K562 (cell line): Measurements from ENCODE around the gene FLAD1. TPM values are rescaled to one million over a fixed set of nuclear protein-coding genes. Genes with fewer than 3 reads are reported as not detected.

Experiments used
- CBFA2T2 ChIP-seq: fragments of 450-650 bp; conservative IDR thresholded peaks from 2 replicates; pipeline ENCODE4 v1.6.1; 2017; ENCODE audit warnings: mild to moderate bottlenecking
- CBX8 ChIP-seq: fragments of 200-600 bp; sonication (generic); IDR thresholded peaks from 2 replicates; pipeline ENCODE4 v1.6.1; 2012; ENCODE audit warnings: borderline replicate concordance, mixed run types, low read depth, mild to moderate bottlenecking, moderate library complexity, mixed read lengths, low read length, control low read depth, inconsistent platforms; ENCODE audit not compliant: poor library complexity, severe bottlenecking; ENCODE audit errors: extremely low read depth
- CC2D1A ChIP-seq: fragments of 450-650 bp; IDR thresholded peaks from 2 replicates; pipeline ENCODE4 v1.6.1; 2017; ENCODE audit warnings: mild to moderate bottlenecking
- CTBP1 ChIP-seq: fragments of 450-650 bp; IDR thresholded peaks from 2 replicates; pipeline ENCODE4 v1.6.1; 2016; ENCODE audit warnings: borderline replicate concordance
- GTF2A2 ChIP-seq: IDR thresholded peaks from 2 replicates; pipeline ENCODE4 v1.6.1; 2016; ENCODE audit warnings: mild to moderate bottlenecking, missing genetic modification characterization, missing compliant biosample characterization
- HDGF ChIP-seq: fragments of 450-650 bp; IDR thresholded peaks from 2 replicates; pipeline ENCODE4 v1.6.1; 2016
- HSF4 ChIP-seq: fragments of 250-450 bp; sonication (Bioruptor Pico); IDR thresholded peaks from 2 replicates; pipeline ENCODE4 v2.1.2; 2022; ENCODE audit warnings: mild to moderate bottlenecking, moderate library complexity, borderline replicate concordance
- IRF2 ChIP-seq: sonication (generic); formaldehyde crosslinking; IDR thresholded peaks from 2 replicates; pipeline ENCODE4 v1.8.1; 2022; ENCODE audit warnings: mild to moderate bottlenecking, missing genetic modification reagents
- NFATC3 ChIP-seq: fragments of 450-650 bp; IDR thresholded peaks from 2 replicates; pipeline ENCODE4 v1.6.1; 2017; ENCODE audit warnings: mild to moderate bottlenecking
- NUFIP1 ChIP-seq: fragments of 450-650 bp; IDR thresholded peaks from 2 replicates; pipeline ENCODE4 v1.6.1; 2018; ENCODE audit not compliant: partially characterized antibody
- PATZ1 ChIP-seq: fragments of 250-450 bp; sonication (Bioruptor Pico); IDR thresholded peaks from 2 replicates; pipeline ENCODE4 v1.5.0; 2020; ENCODE audit warnings: mild to moderate bottlenecking, borderline replicate concordance
- POLR2A ChIP-seq: fragments of 450-650 bp; conservative IDR thresholded peaks from 2 replicates; pipeline ENCODE4 v1.6.1; 2016
- POLR2H ChIP-seq: IDR thresholded peaks from 2 replicates; pipeline ENCODE4 v1.6.1; 2016; ENCODE audit warnings: missing genetic modification characterization, low read depth, mild to moderate bottlenecking, control low read depth, missing compliant biosample characterization, moderate library complexity
- POLR3G ChIP-seq: IDR thresholded peaks from 2 replicates; pipeline ENCODE4 v1.6.1; 2011; ENCODE audit not compliant: insufficient read length, insufficient replicate concordance; ENCODE audit errors: extremely low read depth
- TBL1XR1 ChIP-seq, 2 experiments: IDR thresholded peaks; 2 replicates each; pipeline ENCODE4 v1.6.1; 2012; ENCODE audit warnings: improper control_type of control experiment in 2 of 2, low read length in 2 of 2, mild to moderate bottlenecking in 1 of 2
- TCFL5 ChIP-seq: fragments of 250-450 bp; sonication (Bioruptor Pico); conservative IDR thresholded peaks from 2 replicates; pipeline ENCODE4 v1.6.1; 2021; ENCODE audit warnings: mild to moderate bottlenecking, moderate library complexity, matching md5 sums
- ZBED1 ChIP-seq: IDR thresholded peaks from 2 replicates; pipeline ENCODE4 v1.6.1; 2014
- ZBTB17 ChIP-seq: fragments of 450-650 bp; formaldehyde crosslinking; IDR thresholded peaks from 2 replicates; pipeline ENCODE4 v1.4.0; 2020; ENCODE audit warnings: mild to moderate bottlenecking
- ZKSCAN1 ChIP-seq: fragments of 150-350 bp; IDR thresholded peaks from 2 replicates; pipeline ENCODE4 v1.6.1; 2016; ENCODE audit warnings: low read depth, low read length
- ZNF444 ChIP-seq: fragments of 250-450 bp; sonication (Bioruptor Pico); IDR thresholded peaks from 2 replicates; pipeline ENCODE4 v1.4.0; 2020; ENCODE audit warnings: mild to moderate bottlenecking, moderate library complexity
- polyA plus RNA-seq, 8 experiments: library from polyadenylated mRNA; depleted of rRNA in 4 of 8; stranded (reverse) in 5 of 8; unstranded in 3 of 8; fragments of >200 nt; fragmentation: Nextera tagmentation in 2 of 8; fragmentation: Illumina TruSeq in 1 of 8; extraction: Ambion mirVana in 2 of 8; extraction: Trizol in 1 of 8; gene quantifications; 2 replicates each; pipeline versions ENCODE4 v1.2.1 to v1.2.3, GENCODE V29; 2011 to 2014; ENCODE audit warnings: inconsistent platforms in 1 of 8, missing spikeins in 1 of 8
- total RNA-seq, 7 experiments: library from RNA; depleted of rRNA in 6 of 7; stranded (reverse); fragments of >200 nt in 6 of 7; fragmentation: Illumina TruSeq in 2 of 7; extraction: Trizol in 2 of 7; gene quantifications; 2 replicates each; pipeline versions ENCODE4 v1.2.1 to v1.2.3, GENCODE V29; 2011 to 2021; ENCODE audit warnings: low replicate concordance in 1 of 7
- TF ChIP-seq, protein P1 (sequence below): fragments of 200-800 bp; sonication (Bioruptor generic); IDR thresholded peaks from 2 replicates; pipeline ENCODE4 v1.6.1; 2017; ENCODE audit warnings: missing genetic modification characterization, missing compliant biosample characterization
- TF ChIP-seq, protein P2 (sequence below): sonication (generic); formaldehyde crosslinking; IDR thresholded peaks from 2 replicates; pipeline ENCODE4 v1.8.1; 2023; ENCODE audit warnings: mild to moderate bottlenecking, missing genetic modification reagents
- TF ChIP-seq, protein P3 (sequence below), 2 experiments: fragments of 250-450 bp in 1 of 2; fragments of 450-650 bp in 1 of 2; sonication (Bioruptor Pico) in 1 of 2; IDR thresholded peaks; 2 replicates each; pipeline versions ENCODE4 v1.6.1 to v1.8.0; 2016 to 2021; ENCODE audit warnings: mild to moderate bottlenecking in 2 of 2, moderate library complexity in 2 of 2, missing compliant biosample characterization in 1 of 2, missing genetic modification characterization in 1 of 2

The FLAD1 gene
- total and polyA plus RNA-seq, 9 of the 15 experiments (the other 6 are each of a cell fraction or from before 2014, with no cell fraction given): 24.9 to 85.8 (median 67.0) TPM

DNA sequence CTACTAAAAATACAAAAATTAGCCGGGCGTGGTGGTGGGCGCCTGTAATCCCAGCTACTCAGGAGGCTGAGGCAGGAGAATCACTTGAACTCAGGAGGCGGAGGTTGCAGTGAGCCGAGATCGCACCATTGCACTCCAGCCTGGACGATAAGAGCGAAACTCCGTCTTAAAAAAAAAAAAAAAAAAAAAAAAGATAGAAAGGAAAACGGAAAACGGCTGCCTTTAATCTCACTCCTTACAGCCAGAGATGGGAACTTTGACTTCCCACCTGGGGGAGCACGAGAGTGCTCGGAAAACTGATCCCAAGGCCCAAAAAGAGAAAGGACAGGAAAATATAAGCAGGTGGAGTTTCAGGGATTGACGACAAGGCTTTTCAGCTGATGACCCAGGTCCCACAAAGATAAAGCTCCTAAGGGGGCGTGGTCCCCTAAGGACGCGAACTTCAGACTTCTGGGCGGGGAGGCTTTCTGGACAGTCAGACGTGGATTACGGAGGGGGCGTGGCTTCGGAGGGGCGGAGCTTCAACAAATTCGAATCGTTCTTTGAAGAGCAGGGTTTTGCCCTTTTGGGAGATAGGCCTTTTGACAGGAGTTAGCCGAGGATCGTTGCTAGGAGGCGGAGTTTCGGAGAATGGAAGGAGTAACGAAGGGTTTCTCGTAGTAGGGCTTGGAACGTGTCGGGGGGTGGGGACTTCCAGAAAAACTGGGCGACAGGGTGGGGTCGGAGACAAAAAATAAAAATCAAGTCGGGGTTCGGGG lies 9.6 kb upstream of the FLAD1 start (continued):
- TF ChIP-seq PATZ1 (CRISPR knock-in tag) (no peak), ZNF444 (no peak), CTBP1 (no peak), NFATC3 (peak; percentile 49; the same call in 1 of the 2 replicates), CBX8 (no peak), HDGF (peak; percentile 48; the same call in 1 of the 2 replicates), NUFIP1 (no peak), POLR2A (peak; percentile 86), TBL1XR1 (IDR thresholded peaks at IDR 0.05; ENCODE audit: low read length in 2 of 2) (0 out of 4 replicates have a peak, but pooled peaks of 1 of the 2 experiments have one; percentile 27), POLR3G (no peak), POLR2H (peak; percentile 79), ZBTB17 (CRISPR knock-in tag) (0 out of 2 replicates have a peak, but pooled peaks have one; percentile 34), ZBED1 (no peak), CC2D1A (peak; percentile 48; the same call in 1 of the 2 replicates), HSF4 (CRISPR knock-in tag) (no peak), TCFL5 (CRISPR knock-in tag) (no peak), IRF2 (CRISPR knock-in tag) (no peak), CBFA2T2 (no peak; the same call in 1 of the 2 replicates), ZKSCAN1 (no peak), GTF2A2 (tag) (no peak)
- TF ChIP-seq, protein P1, sequence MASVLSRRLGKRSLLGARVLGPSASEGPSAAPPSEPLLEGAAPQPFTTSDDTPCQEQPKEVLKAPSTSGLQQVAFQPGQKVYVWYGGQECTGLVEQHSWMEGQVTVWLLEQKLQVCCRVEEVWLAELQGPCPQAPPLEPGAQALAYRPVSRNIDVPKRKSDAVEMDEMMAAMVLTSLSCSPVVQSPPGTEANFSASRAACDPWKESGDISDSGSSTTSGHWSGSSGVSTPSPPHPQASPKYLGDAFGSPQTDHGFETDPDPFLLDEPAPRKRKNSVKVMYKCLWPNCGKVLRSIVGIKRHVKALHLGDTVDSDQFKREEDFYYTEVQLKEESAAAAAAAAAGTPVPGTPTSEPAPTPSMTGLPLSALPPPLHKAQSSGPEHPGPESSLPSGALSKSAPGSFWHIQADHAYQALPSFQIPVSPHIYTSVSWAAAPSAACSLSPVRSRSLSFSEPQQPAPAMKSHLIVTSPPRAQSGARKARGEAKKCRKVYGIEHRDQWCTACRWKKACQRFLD (CRISPR knock-in tag): no peak; the same call in none of the 2 replicates
- TF ChIP-seq, protein P2, sequence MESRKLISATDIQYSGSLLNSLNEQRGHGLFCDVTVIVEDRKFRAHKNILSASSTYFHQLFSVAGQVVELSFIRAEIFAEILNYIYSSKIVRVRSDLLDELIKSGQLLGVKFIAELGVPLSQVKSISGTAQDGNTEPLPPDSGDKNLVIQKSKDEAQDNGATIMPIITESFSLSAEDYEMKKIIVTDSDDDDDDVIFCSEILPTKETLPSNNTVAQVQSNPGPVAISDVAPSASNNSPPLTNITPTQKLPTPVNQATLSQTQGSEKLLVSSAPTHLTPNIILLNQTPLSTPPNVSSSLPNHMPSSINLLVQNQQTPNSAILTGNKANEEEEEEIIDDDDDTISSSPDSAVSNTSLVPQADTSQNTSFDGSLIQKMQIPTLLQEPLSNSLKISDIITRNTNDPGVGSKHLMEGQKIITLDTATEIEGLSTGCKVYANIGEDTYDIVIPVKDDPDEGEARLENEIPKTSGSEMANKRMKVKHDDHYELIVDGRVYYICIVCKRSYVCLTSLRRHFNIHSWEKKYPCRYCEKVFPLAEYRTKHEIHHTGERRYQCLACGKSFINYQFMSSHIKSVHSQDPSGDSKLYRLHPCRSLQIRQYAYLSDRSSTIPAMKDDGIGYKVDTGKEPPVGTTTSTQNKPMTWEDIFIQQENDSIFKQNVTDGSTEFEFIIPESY (CRISPR knock-in tag): no peak
- TF ChIP-seq, protein P3, sequence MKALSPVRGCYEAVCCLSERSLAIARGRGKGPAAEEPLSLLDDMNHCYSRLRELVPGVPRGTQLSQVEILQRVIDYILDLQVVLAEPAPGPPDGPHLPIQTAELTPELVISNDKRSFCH (CRISPR knock-in tag; IDR thresholded peaks at IDR 0.05): no peak
- TF ChIP-seq, protein P3 (tag; IDR thresholded peaks at IDR 0.05): no peak
